ENCODE measurements around the gene ENTREP1.

DNA sequence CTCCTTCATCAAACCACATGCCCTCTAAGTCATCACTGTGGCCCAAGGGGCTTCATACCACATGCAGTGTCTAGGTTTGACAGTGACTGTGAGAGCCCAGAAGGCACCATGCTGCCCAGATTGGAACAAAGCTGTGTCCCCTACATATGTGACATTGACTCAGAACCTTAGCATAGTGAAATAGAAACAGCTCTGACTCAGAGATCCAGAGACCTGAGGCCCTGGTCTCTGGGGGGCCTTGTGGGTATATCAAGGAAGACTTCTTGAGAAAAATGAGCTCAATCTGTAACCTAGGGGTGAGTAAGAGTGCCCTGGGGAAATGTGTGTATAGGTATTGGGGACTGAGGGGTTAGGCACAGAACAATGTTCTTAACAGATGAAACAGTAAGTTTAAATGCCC lies 7.1 kb upstream of the ENTREP1 start:
- TF ChIP-seq, protein P1, sequence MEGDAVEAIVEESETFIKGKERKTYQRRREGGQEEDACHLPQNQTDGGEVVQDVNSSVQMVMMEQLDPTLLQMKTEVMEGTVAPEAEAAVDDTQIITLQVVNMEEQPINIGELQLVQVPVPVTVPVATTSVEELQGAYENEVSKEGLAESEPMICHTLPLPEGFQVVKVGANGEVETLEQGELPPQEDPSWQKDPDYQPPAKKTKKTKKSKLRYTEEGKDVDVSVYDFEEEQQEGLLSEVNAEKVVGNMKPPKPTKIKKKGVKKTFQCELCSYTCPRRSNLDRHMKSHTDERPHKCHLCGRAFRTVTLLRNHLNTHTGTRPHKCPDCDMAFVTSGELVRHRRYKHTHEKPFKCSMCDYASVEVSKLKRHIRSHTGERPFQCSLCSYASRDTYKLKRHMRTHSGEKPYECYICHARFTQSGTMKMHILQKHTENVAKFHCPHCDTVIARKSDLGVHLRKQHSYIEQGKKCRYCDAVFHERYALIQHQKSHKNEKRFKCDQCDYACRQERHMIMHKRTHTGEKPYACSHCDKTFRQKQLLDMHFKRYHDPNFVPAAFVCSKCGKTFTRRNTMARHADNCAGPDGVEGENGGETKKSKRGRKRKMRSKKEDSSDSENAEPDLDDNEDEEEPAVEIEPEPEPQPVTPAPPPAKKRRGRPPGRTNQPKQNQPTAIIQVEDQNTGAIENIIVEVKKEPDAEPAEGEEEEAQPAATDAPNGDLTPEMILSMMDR (IDR thresholded peaks at IDR 0.05): no peak
- TF ChIP-seq YY1 (IDR thresholded peaks at IDR 0.05; ENCODE audit: low read depth) (no peak), RFX5 (IDR thresholded peaks at IDR 0.05; ENCODE audit: low read length) (no peak), NRF1 (IDR thresholded peaks at IDR 0.05; ENCODE audit: low read depth, low read length) (no peak), EZH2phosphoT487 (IDR thresholded peaks at IDR 0.05; ENCODE audit: borderline replicate concordance, low read depth) (no peak), TAF1 (IDR thresholded peaks at IDR 0.05; ENCODE audit: borderline replicate concordance, low read depth, low read length) (no peak), RXRA (IDR thresholded peaks at IDR 0.05; ENCODE audit: borderline replicate concordance, low read depth) (no peak)
- TF ChIP-seq, protein P2, sequence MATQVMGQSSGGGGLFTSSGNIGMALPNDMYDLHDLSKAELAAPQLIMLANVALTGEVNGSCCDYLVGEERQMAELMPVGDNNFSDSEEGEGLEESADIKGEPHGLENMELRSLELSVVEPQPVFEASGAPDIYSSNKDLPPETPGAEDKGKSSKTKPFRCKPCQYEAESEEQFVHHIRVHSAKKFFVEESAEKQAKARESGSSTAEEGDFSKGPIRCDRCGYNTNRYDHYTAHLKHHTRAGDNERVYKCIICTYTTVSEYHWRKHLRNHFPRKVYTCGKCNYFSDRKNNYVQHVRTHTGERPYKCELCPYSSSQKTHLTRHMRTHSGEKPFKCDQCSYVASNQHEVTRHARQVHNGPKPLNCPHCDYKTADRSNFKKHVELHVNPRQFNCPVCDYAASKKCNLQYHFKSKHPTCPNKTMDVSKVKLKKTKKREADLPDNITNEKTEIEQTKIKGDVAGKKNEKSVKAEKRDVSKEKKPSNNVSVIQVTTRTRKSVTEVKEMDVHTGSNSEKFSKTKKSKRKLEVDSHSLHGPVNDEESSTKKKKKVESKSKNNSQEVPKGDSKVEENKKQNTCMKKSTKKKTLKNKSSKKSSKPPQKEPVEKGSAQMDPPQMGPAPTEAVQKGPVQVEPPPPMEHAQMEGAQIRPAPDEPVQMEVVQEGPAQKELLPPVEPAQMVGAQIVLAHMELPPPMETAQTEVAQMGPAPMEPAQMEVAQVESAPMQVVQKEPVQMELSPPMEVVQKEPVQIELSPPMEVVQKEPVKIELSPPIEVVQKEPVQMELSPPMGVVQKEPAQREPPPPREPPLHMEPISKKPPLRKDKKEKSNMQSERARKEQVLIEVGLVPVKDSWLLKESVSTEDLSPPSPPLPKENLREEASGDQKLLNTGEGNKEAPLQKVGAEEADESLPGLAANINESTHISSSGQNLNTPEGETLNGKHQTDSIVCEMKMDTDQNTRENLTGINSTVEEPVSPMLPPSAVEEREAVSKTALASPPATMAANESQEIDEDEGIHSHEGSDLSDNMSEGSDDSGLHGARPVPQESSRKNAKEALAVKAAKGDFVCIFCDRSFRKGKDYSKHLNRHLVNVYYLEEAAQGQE (IDR thresholded peaks at IDR 0.05; ENCODE audit: low read depth, low read length): no peak
- TF ChIP-seq, protein P3, sequence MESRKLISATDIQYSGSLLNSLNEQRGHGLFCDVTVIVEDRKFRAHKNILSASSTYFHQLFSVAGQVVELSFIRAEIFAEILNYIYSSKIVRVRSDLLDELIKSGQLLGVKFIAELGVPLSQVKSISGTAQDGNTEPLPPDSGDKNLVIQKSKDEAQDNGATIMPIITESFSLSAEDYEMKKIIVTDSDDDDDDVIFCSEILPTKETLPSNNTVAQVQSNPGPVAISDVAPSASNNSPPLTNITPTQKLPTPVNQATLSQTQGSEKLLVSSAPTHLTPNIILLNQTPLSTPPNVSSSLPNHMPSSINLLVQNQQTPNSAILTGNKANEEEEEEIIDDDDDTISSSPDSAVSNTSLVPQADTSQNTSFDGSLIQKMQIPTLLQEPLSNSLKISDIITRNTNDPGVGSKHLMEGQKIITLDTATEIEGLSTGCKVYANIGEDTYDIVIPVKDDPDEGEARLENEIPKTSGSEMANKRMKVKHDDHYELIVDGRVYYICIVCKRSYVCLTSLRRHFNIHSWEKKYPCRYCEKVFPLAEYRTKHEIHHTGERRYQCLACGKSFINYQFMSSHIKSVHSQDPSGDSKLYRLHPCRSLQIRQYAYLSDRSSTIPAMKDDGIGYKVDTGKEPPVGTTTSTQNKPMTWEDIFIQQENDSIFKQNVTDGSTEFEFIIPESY (IDR thresholded peaks at IDR 0.05; ENCODE audit: borderline replicate concordance, low read depth): no peak
- TF ChIP-seq, protein P4, sequence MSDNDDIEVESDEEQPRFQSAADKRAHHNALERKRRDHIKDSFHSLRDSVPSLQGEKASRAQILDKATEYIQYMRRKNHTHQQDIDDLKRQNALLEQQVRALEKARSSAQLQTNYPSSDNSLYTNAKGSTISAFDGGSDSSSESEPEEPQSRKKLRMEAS (IDR thresholded peaks at IDR 0.05; ENCODE audit: low read depth): no peak
- TF ChIP-seq, protein P5, sequence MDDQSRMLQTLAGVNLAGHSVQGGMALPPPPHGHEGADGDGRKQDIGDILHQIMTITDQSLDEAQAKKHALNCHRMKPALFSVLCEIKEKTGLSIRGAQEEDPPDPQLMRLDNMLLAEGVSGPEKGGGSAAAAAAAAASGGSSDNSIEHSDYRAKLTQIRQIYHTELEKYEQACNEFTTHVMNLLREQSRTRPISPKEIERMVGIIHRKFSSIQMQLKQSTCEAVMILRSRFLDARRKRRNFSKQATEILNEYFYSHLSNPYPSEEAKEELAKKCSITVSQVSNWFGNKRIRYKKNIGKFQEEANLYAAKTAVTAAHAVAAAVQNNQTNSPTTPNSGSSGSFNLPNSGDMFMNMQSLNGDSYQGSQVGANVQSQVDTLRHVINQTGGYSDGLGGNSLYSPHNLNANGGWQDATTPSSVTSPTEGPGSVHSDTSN (IDR thresholded peaks at IDR 0.05): no peak
